Duodenal mucosa (tissue), 2 donors: ENCODE measurements around the gene SHANK2.

Experiments
- H3K27ac ChIP-seq: one replicate; pipeline ENCODE4 v1.7.0; 2013; ENCODE audit warnings: low read depth, low read length
- H3K27me3 ChIP-seq, 2 donors: one replicate each; pipeline ENCODE4 v1.7.0; 2013; ENCODE audit warnings: low read length in 2 of 2, control low read depth in 1 of 2; ENCODE audit not compliant: insufficient read depth in 2 of 2, control insufficient read depth in 1 of 2
- H3K36me3 ChIP-seq, 2 donors: one replicate each; pipeline ENCODE4 v1.7.0; 2013; ENCODE audit warnings: low read length in 2 of 2, control low read depth in 1 of 2; ENCODE audit not compliant: insufficient read depth in 2 of 2, control insufficient read depth in 1 of 2
- H3K4me1 ChIP-seq, 2 donors: one replicate each; pipeline ENCODE4 v1.7.0; 2013; ENCODE audit warnings: low read length in 2 of 2, control low read depth in 1 of 2; ENCODE audit not compliant: insufficient read depth in 2 of 2, control insufficient read depth in 1 of 2
- H3K4me3 ChIP-seq, 2 donors: one replicate each; pipeline ENCODE4 v1.7.0; 2013; ENCODE audit warnings: low read length in 2 of 2, low read depth in 1 of 2
- H3K9ac ChIP-seq, 2 donors: one replicate each; pipeline ENCODE4 v1.7.0; 2013; ENCODE audit warnings: low read length in 2 of 2, low read depth in 1 of 2
- H3K9me3 ChIP-seq, 2 donors: one replicate each; pipeline ENCODE4 v1.7.0; 2013; ENCODE audit warnings: low read length in 2 of 2, control low read depth in 1 of 2; ENCODE audit not compliant: control insufficient read depth in 1 of 2

The SHANK2 gene

GRCh38 chr11:71269603-71270511 is 17.5 kb upstream of the SHANK2 start:
- peaks cover 23 to 26% of the 10 kb centered on the region in 2 donors for H3K4me1 ChIP-seq
- H3K4me3 ChIP-seq, result no peak overlapping the region
- no peaks in the 10 kb centered on the region for H3K27me3 ChIP-seq
- peaks cover 9 to 10% of the 10 kb centered on the region in 2 donors for H3K9me3 ChIP-seq
- H3K36me3 ChIP-seq, result no peaks in the 10 kb centered on the region
- H3K27ac ChIP-seq, result no peak overlapping the region
- no peak overlapping the region for H3K9ac ChIP-seq

- Histone ChIP-seq H3K36me3 (no peaks in the 10 kb centered on the region), H3K4me3 (no peak overlapping the region), H3K9me3 (peaks cover 1 to 5% of the 10 kb centered on the region in 2 donors), H3K4me1 (peaks cover 23 to 26% of the 10 kb centered on the region in 2 donors), H3K9ac (no peak overlapping the region), H3K27ac (no peak overlapping the region), H3K27me3 (no peaks in the 10 kb centered on the region)
Observed at GRCh38 chr11:71268706-71269321, 16.4 kb upstream of the SHANK2 start.

- H3K36me3 ChIP-seq, result no peaks in the 10 kb centered on the region
- H3K27ac ChIP-seq, result no peak overlapping the region
- H3K4me3 ChIP-seq, result no peak overlapping the region
- no peaks in the 10 kb centered on the region for H3K27me3 ChIP-seq
- no peaks in the 10 kb centered on the region for H3K9me3 ChIP-seq
- H3K9ac ChIP-seq, result no peak overlapping the region
- H3K4me1 ChIP-seq, result peaks cover 23 to 26% of the 10 kb centered on the region in 2 donors
Observed at GRCh38 chr11:71267807-71268421, 15.5 kb upstream of the SHANK2 start.

- no peaks in the 10 kb centered on the region for H3K27me3 ChIP-seq
- H3K9me3 ChIP-seq, result no peaks in the 10 kb centered on the region
- H3K4me3 ChIP-seq, result no peak overlapping the region
- H3K9ac ChIP-seq, result no peak overlapping the region
- H3K36me3 ChIP-seq, result no peaks in the 10 kb centered on the region
- H3K4me1 ChIP-seq, result peaks cover 23 to 26% of the 10 kb centered on the region in 2 donors
- no peak overlapping the region for H3K27ac ChIP-seq
Observed at GRCh38 chr11:71266114-71266833, 13.9 kb upstream of the SHANK2 start.

- H3K4me1 ChIP-seq, result peaks cover 23 to 26% of the 10 kb centered on the region in 2 donors
- no peak overlapping the region for H3K9ac ChIP-seq
- H3K27ac ChIP-seq, result no peak overlapping the region
- no peak overlapping the region for H3K4me3 ChIP-seq
- no peaks in the 10 kb centered on the region for H3K36me3 ChIP-seq
- H3K9me3 ChIP-seq, result no peaks in the 10 kb centered on the region
- H3K27me3 ChIP-seq, result no peaks in the 10 kb centered on the region
Observed at GRCh38 chr11:71265559-71266092, 13.2 kb upstream of the SHANK2 start.

- Histone ChIP-seq H3K4me1 (peaks cover 7 to 11% of the 10 kb centered on the region in 2 donors), H3K9ac (no peak overlapping the region), H3K9me3 (no peaks in the 10 kb centered on the region), H3K36me3 (no peaks in the 10 kb centered on the region), H3K27me3 (no peaks in the 10 kb centered on the region), H3K4me3 (no peak overlapping the region), H3K27ac (no peak overlapping the region)
Observed at GRCh38 chr11:71263386-71263785, 11.0 kb upstream of the SHANK2 start.

GRCh38 chr11:71255800-71256479 is 3.6 kb upstream of the SHANK2 start:
- Histone ChIP-seq H3K9ac (no peak overlapping the region), H3K27ac (no peak overlapping the region), H3K4me3 (no peak overlapping the region), H3K36me3 (no peaks in the 10 kb centered on the region), H3K9me3 (no peaks in the 10 kb centered on the region), H3K4me1 (peaks cover 0 to 8% of the 10 kb centered on the region in 2 donors), H3K27me3 (no peaks in the 10 kb centered on the region)

- Histone ChIP-seq H3K9ac (no peak overlapping the region), H3K27ac (no peak overlapping the region), H3K4me3 (no peak overlapping the region), H3K4me1 (peaks cover 6 to 12% of the 10 kb centered on the region in 2 donors), H3K27me3 (peaks cover 0 to 4% of the 10 kb centered on the region in 2 donors), H3K36me3 (no peaks in the 10 kb centered on the region), H3K9me3 (no peaks in the 10 kb centered on the region)
Observed at GRCh38 chr11:71255323-71255722, 2.9 kb upstream of the SHANK2 start.

GRCh38 chr11:71253794-71254193 is 1.4 kb upstream of the SHANK2 start:
- H3K4me1 ChIP-seq, result peaks cover 7 to 12% of the 10 kb centered on the region in 2 donors
- H3K9ac ChIP-seq, result peak overlapping the region in 1 of 2 donors; percentile 27
- H3K9me3 ChIP-seq, result no peaks in the 10 kb centered on the region
- H3K27me3 ChIP-seq, result peaks cover 0 to 4% of the 10 kb centered on the region in 2 donors
- H3K4me3 ChIP-seq, result no peak overlapping the region
- no peaks in the 10 kb centered on the region for H3K36me3 ChIP-seq
- H3K27ac ChIP-seq, result peak overlapping the region; percentile 36
